Islet precursor cell (in vitro differentiated cells): ENCODE data around the gene PTPRN2.

Source experiments
- DNase-seq: peaks from one replicate; pipeline ENCODE4 v3.0.0-alpha.2; 2018

The PTPRN2 gene

DNA sequence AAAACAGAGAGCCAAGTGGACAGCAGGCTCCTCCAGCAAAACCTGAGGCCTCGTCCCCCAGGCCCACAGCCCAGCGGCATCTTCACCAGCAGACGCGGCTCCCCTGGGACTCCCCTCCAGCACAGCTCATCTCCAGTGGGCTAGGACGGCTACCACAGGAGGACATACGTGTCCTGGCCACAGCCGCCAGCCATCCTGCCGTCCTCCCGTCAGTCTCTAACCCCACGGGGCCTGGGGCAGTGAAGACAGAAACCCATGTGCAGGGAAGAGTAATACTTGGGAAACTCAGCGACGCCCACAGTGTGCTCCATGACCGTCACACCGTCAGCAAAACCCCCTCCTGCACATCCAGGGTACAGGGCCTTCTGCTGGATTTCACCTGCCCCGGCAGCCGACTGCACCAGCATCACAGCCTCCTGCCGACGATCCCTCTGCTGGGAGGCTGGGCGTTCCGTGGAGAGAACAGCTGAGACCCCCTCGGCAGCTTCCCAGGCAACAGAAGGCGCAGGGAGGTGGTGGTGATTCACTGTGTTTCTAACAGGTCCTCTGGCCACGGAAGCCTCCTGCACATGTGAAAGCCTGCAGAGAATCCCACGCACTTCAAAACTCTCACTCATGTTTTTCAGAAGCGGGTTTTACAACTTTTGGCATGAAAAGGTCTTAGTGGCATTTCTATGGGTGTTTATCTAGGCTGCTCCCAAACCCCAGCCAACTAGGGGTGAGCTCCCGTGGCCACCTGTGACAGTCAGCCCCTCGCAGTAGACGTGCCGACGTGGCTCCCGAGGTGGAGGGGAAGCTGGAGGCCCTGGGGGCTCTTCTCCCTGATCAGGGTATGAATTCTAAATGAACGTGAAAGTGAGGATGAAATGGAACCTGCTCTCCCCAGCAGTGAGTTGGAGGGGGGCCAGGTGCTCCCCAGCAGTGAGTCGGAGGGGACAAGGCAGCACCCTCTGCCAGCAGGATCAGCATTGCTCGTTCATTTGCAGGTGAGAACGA lies 513.5 kb downstream of the PTPRN2 start:
- no peak for DNase-seq

DNA sequence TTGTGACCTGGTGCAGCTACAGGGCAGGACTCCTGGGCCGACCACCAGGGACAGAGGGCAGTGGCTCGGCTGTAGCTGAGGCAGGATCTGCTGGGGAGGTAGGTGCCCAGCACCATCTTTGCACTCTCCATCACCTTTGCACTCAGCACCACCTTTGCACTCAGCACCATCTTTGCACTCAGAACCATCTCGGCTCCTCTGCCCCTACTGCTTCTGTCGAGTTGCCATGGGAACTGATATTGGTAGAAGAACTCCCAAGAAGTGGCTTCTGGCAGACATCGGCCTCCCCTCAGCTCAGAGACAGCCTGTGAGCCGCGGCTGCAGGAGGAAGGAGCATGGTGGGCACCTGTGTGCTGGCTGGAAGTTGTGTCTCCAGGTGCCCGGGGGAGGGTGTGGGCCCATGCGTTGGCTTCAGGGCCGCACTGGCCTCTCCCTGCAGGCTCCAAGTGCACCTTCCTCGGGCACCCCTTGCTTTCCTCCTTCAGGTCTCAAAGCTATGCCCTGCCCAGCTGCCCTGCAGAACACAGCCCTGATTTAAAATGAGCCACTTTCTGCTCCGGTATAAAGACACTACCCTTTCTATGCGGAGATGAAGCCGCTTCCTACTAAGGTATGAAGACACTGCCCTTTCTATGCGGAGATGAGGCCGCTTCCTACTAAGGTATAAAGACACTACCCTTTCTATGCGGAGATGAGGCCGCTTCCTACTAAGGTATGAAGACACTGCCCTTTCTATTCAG lies 514.5 kb downstream of the PTPRN2 start:
- DNase-seq: no peak

DNA sequence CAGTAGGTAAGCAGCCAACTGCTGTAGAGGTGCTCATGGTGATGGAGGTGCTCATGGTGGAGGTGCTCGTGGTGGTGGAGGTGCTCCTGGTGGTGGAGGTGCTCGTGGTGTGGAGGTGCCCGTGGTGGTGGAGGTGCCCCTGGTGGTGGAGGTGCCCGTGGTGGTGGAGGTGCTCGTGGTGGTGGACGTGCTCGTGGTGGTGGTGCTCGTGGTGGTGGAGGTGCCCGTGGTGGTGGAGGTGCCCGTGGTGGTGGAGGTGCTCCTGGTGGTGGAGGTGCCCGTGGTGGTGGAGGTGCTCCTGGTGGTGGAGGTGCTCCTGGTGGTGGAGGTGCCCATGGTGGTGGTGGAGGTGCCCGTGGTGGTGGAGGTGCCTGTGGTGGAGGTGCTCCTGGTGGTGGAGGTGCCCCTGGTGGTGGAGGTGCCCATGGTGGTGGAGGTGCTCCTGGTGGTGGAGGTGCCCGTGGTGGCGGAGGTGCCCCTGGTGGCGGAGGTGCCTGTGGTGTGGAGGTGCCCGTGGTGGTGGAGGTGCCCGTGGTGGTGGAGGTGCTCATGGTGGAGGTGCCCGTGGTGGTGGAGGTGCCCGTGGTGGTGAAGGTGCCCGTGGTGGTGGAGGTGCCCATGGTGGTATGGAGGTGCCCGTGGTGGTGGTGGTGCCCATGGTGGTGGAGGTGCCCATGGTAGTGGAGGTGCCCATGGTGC lies 517.3 kb downstream of the PTPRN2 start:
- DNase-seq: no peak

DNA sequence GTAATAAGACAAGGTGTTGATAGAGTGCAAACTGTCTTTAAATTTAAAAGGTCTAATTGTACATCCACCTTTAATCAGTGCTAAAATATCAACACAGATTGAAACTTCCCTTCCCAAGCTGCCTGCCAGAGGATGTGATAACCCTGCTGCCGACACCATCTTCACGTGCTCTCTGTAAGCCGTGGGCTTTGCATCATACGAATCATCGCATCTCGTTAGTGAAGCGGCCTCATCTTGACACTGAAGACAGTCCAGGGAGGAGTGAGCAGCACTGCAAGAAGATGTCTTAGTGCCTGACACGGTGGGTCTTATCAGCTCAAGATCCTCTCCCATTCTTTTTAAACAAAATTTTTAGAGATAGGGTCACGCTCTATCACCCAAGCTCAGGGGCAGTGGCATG lies 518.8 kb downstream of the PTPRN2 start:
- DNase-seq: no peak

DNA sequence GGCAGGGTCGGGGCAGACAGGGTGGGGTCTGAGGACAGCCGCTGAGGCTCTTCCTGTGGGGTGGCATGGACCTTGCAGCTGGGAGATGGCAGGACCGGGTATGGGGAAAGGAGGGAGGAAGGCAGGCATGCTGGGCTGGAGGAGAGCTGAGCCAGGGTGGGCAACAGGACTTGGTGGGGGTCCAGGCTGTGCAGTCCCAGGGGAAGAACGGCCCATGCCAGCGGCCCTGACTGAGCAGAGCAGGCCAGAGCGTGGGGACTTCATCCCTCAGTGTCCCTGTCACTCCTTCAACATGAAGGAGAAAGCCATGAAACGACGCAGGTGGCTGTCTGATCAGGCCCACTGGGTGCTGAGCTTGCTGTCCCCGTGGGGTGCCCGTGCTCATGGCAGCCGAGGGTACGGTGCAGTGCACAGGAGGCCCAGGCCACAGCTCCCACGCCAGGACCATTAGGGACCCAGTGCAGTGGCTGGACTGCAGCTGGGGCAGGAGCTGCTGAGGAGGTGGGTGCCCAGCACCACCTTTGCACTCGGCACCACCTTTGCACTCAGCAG lies 519.6 kb downstream of the PTPRN2 start:
- no peak for DNase-seq

DNA sequence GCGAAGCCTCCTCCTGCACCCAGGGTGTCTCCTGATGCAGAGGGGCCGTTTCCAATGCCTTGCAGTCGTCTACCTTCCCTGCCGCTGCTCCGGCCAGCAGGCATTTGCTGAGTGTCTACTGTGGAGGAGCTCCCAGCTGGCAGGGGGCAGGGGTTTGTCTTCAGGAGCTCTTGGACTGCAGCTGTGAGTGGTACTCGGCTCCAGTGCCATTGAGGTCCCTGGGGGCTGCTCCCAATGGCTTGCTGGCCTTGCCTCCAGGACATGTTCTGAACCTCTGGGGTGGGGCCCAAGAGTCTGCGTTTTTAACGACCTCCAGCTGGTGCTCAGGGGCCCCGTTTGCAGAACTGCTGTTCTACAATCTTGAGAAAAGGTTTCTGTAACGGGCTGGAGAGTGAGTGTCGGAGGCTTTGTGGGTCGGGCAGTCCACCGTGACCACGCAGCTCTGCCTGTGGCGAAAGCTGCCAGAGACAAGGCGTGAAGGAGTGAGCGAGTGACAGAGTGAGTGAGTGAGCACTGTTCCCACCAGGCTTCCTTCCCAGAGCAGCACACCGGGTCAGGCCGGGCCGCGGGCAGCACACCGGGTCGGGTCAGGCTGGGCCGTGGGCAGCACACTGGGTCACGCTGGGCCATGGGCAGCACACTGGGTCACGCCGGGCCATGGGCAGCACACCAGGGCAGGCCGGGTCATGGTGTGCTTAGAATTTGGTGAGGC lies 520.2 kb downstream of the PTPRN2 start:
- no peak for DNase-seq

DNA sequence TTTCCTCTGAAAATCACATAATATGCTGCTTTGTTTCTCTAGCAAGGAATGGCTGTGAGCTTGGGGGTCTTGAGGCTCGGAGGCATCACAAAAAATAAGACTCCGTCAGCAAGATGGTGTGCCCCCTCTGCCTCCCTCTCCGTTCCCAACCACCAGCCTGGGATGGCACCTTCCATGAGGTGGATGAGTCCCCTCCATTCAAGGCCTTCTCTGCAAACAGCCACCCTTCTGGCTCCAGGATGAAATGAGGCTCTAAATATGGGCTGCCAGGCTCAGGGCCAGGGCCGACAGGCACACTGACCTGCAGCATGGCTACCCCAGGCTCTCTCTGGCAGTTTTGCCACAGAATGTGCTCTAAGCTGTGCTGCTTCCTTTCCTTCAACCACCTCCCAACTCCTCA lies 521.5 kb downstream of the PTPRN2 start:
- DNase-seq: no peak

DNA sequence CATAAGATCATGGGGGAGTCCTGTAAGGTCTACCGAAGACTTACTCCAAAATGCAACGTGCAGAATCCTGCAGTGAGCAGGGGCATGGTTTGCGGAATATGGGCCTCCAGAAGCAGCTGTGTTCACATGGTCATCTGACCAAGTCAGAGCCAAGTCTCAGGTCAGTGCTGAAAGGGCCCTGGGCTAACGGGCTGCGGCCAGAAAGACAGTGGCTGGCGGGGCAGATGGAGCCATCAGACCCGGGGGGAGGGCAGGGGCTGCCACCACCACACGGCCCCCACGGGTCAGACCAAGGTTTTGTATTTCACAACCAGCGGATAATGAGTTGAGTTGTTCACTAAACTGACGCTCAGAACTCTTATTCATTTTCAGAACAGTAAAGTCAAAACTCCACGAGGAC lies 522.3 kb downstream of the PTPRN2 start:
- no peak for DNase-seq

DNA sequence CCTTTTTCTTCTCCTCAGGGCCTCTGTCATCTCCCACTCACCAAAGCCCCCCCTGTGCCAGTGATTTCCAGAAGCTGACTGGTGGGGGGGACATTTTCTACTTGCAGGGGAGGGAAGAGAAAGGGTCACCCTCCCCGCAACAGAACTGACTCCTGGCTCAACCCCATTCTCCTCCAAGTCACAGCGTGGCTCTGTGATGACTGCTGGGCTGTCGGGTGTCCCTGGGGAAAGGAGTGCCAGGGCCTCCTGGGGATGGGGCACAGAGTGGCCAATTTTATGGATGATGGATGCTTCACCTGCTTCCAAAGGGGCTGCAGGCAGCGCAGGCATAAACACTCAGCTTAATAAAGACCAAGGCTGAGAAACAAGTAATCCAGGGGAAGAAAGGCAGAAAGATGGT lies 523.0 kb downstream of the PTPRN2 start:
- no peak for DNase-seq

DNA sequence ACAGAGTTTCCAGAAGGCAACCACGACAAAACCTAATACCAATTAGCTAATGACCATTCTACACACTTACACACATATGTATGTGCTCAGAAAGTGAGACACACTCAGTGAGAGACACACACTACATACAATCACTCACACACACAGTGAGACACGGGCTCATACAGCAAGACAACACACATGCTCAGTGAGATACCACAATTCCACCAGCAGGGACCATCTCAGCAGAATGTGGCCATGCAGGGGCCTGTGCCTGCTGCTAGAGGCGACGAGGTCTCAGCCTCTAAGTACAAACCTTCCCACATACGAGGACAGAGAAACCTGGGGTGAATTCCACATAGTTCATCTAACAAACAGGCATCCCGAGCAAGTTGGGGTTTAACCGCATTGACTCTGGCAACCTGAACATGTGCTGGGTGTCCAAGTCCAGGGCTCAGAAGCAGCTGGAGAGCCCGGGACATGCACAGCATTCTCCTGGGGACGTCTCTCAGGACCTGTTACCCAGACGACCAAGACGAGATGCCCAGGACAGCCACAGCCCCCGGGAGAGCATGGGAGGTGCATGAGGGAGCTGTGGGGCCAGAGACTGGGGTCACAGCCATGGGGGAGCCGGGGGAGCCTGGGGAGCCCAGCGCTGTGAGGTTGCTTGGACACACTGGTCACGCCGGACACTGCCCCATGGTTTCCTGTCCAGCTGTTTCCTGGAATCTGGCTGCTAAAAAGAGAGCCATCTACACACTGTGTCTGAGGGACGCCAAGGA lies 523.6 kb downstream of the PTPRN2 start:
- no peak for DNase-seq

DNA sequence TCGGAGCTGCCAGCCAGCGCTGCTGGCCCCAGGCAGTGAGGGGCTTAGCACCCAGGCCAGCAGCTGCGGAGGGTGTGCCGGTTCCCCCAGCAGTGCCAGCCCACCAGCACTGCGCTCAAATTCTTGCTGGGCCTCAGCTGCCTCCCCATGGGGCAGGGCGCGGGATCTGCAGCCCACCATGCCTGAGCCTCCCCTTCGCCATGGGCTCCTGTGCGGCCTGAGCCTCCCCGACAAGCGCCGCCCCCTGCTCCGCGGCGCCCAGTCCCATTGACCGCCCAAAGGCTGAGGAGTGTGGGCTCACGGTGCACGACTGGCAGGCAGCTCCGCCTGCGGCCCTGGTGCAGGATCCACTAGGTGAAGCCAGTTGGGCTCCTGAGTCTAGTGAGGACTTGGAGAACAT lies 525.0 kb downstream of the PTPRN2 start:
- no peak for DNase-seq

DNA sequence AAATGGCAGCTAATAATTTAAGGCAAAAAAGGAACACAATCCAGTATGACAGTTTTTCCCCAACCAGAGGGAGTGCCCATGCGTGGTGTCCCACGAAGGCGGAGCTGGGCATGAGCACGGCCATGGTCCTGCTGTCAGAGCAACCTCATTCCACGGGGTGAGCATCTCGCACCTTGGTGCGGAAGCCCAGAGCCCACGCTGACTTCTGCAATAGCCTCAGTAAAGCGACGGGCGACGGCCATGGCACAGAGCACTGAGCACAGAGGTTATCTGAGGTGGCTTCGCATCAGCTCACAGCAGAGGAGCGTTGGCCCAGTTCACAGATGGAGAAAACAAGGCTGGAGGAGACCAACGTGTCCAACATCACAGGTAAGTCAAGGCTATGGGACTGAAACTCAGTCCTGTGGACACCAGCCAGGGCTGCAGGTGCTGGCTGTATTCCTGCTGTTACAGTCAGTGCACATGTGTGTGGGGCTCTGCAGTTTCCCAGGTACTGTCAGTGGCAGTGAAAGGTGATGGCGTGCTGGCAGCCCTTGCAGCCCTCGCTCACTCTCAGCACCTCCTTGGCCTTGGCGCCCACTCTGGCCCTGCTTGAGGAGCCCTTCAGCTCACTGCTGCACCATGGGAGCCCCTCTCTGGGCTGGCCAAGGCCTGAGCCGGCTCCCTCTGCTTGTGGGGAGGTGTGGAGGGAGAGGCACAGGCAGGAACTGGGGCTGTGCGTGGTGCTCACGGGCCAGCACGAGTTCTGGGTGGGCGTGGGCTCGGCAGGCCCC lies 525.6 kb downstream of the PTPRN2 start:
- no peak for DNase-seq

DNA sequence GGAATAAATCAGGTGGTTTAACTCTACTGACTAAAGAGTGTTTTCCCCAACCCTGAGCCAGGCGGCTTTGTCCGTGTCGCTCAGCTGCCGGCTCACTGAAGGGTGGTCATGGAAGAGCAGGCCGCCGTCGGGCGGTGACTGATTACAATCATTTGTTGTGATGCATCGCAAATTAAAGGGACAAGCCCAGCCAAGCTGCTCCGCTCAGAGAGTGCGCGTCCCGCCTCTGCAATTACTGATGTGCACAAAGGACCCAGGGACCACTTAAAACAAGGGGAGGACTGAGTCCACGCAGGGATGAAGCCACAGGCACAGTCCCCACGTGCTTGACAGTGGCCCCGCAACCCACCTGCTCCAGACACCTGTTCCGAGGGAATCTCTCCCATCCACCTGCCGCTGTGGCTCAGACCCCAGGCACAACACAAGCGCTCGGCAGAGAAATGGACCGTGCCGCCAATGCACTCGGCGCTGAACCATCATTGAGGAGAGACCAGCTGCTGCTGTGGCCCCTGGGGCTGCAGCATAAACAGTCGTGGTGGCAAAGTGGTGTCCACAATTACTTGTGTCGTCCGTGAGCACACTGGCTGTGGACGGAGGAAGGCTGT lies 526.5 kb downstream of the PTPRN2 start:
- DNase-seq: no peak

DNA sequence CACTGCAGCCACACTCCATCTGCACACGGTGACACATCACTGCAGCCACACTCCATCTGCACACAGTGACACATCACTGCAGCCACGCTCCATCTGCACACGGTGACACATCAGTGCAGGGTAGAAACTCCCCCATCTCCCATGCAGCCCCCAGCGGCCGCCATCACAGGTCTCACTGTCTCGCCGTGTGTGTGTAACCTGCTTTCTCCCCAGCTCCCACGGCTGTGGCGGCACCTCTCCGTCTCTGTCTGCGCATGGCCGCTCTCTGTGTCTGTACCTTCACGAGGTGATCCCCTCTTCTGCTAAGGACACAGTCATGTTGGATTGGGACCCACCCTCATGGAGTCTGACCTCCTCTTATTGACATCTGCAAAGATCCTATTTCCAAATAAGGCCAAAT lies 527.4 kb downstream of the PTPRN2 start:
- DNase-seq: no peak

DNA sequence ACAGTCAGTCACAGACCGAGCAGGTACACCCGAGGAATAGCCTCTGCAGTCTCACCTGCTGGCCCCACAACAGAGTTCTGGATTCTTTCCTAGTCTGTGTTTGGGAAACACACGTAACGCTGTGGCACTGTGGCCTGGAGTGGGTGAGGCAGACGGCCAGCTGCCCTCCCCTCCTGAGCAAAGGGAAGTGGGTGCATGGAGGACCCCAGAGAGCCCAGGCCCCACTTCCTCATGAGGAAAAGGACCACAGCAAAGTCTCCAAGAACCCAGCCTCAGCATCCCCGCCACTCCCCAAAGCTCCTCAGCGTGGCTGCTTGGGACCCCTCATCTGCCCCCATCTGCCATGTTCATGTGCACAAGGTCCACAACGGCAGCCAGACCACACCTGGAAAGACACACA lies 530.2 kb downstream of the PTPRN2 start:
- no peak for DNase-seq

DNA sequence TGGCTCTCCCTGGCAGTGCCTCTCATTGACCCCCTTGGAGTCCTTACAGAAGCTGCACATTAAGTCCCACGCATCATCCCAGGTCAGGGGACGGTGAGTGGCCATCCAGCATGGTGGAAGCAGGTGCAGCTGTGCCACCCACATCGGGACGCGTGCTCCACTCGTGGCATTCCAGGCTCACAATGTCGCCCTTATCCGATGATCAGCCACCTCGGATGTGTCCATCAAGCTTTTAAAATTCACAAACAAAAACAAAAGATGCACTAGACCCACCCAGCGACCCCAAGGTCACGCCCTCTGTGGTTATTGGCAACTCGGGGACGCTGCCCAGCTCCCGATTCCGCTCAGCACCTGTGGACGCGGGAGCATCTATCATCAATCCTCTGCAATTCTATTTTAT lies 530.9 kb downstream of the PTPRN2 start:
- DNase-seq: no peak

DNA sequence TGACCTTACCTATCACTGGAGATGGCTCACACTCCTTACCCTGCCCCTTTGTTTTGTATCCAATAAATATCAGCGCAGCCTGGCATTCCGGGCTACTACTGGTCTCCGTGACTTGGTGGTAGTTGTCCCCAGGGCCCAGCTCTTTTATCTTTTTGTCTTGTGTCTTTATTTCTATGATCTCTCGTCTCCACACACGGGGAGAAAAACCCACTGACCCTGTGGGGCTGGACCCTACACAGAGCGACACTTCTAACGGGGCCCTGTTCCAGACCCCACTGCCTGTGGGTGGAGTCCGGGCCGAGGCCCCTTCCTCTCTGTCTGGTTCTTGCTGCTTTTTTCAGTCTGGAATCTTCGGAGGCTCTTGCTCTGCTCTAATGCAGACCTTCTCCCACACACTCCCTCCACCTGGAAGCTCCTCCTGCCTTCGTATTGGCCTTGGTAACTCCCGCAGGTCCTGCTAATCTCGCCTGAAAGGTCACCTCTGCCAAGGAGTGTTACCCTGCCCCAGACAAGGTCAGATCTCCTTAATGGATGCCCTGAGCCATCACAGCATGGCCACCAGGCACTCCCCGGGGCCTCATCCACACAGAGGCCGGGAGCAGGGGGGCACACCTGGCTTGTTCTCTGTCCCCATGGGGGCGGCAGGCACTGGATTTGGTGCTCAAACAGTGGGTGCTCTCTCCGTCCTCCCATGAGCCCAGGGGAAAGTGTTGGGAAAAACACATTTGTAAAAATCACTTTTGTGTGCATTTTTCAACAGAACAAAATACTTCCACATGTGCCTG lies 531.7 kb downstream of the PTPRN2 start:
- DNase-seq: no peak

DNA sequence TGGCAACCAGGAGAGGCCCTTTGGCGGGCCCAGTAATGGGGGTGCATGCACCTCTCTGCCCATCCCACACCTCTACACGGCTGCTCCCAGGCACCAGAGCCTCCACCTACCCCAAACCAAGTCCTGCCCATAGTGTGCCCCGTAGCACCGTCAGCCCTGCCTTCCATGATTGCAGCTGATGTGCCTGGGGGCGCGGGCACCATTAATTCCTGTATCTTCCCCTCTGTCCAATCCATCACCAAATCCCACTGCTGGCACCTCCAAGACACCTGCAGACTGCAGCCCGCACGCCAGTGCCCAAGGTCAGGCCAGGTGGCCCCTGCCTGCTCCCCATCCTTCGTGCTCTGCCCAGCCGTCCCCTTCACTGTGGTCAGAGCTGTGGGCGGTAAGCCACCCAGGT lies 533.0 kb downstream of the PTPRN2 start:
- no peak for DNase-seq

DNA sequence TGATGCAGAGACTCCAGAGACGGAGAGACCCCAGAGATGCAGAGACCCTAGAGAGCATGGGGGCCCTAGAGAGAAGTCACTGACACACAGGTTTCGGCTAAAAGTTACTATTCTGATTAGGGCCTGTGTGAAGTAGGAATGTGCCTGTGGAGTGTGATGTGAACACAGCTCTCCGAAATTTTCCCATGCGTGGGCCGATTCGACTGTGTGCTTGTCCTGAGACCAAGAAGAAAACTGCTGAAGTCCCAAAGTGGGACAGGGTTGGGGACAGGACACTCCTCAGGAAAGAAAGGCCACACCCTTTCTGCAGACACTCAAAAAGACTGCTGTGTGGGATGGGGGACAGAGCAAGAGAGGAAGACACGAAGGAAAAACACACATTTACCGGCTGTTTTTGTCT lies 533.5 kb downstream of the PTPRN2 start:
- DNase-seq: no peak
